Natural killer cell (primary cell): Measurements from ENCODE around the gene KRI1. TPM values are rescaled to one million over a fixed set of nuclear protein-coding genes. Genes with fewer than 3 reads are reported as not detected.
A peak's percentile ranks its signal among the peaks of the same experiment; 100 is the strongest.

Source experiments
- ATAC-seq, 3 donors: fragments of 150-1000 bp in 2 of 3; fragments of 200-7000 bp in 1 of 3; cut with Tn5 transposase; 1 replicate in 1 of 3; 2 replicates in 2 of 3; pipeline ENCODE4 v1.10.0; 2021; ENCODE audit warnings: mild to moderate bottlenecking in 2 of 3, moderate library complexity in 2 of 3
- DNase-seq, 2 donors: peaks; one replicate each; pipeline versions ENCODE4 v3.0.0 to v3.0.0-alpha.2; 2013 to 2021; ENCODE audit warnings: mixed read lengths in 1 of 2
- H3K27ac ChIP-seq: one replicate; pipeline ENCODE4 v1.5.1; 2013; ENCODE audit warnings: mild to moderate bottlenecking, low read length
- H3K27me3 ChIP-seq: one replicate; pipeline ENCODE4 v1.6.1; 2013; ENCODE audit warnings: low read length; ENCODE audit not compliant: control insufficient read depth, insufficient read depth
- H3K36me3 ChIP-seq: one replicate; pipeline ENCODE4 v1.6.1; 2013; ENCODE audit warnings: low read length; ENCODE audit not compliant: control insufficient read depth, insufficient read depth
- H3K4me1 ChIP-seq: one replicate; pipeline ENCODE4 v1.6.1; 2013; ENCODE audit warnings: low read length; ENCODE audit not compliant: control insufficient read depth, insufficient read depth
- H3K4me3 ChIP-seq: one replicate; pipeline ENCODE4 v1.5.1; 2013; ENCODE audit warnings: low read length
- H3K9me3 ChIP-seq: one replicate; pipeline ENCODE4 v1.6.1; 2013; ENCODE audit warnings: low read length; ENCODE audit not compliant: control insufficient read depth, insufficient read depth
- H3K27ac Mint-ChIP-seq, 2 donors: one replicate each; pipeline ENCODE4 v1.8.0; 2022; ENCODE audit warnings: mild to moderate bottlenecking in 2 of 2, mixed read lengths in 2 of 2, moderate library complexity in 1 of 2
- H3K27me3 Mint-ChIP-seq, 2 donors: one replicate each; pipeline ENCODE4 v1.8.0; 2022; ENCODE audit warnings: low read depth in 2 of 2, mixed read lengths in 2 of 2
- H3K36me3 Mint-ChIP-seq: one replicate; pipeline ENCODE4 v1.8.0; 2022; ENCODE audit warnings: mixed read lengths
- H3K4me1 Mint-ChIP-seq, 2 donors: one replicate each; pipeline ENCODE4 v1.8.0; 2022; ENCODE audit warnings: mixed read lengths in 2 of 2
- H3K4me3 Mint-ChIP-seq: one replicate; pipeline ENCODE4 v1.8.0; 2022; ENCODE audit warnings: mild to moderate bottlenecking, moderate library complexity, mixed read lengths
- H3K9me3 Mint-ChIP-seq, 2 donors: one replicate each; pipeline ENCODE4 v1.8.0; 2022; ENCODE audit warnings: mixed read lengths in 2 of 2
- WGBS: methylation state at CpG from one replicate; pipeline ENCODE4 v1.1.7; 2013; ENCODE audit warnings: missing lambda C conversion rate; ENCODE audit not compliant: insufficient coverage; 5-methylcytosine and 5-hydroxymethylcytosine counted together
- intact Hi-C: fragments of 100-400 bp; cut with micrococcal nuclease; formaldehyde crosslinking; loops from one replicate; pipeline ENCODE4 v1.14.2; 2022
- total RNA-seq, 4 donors: library from RNA; stranded (reverse); fragments of 120-200 nt in 1 of 4; gene quantifications; one replicate each; pipeline versions ENCODE4 v1.2.3 to v1.2.4, GENCODE V29; 2013 to 2022
- TF ChIP-seq, protein P1 (sequence below): fragments of 200-600 bp; IDR thresholded peaks from one replicate; pipeline ENCODE4 v1.8.0; 2022; ENCODE audit warnings: antibody characterized with exemption

KRI1 gene
- total RNA-seq, 3 donors from 2014 or later (not counting 1 experiment from before 2014, with no cell fraction given), result 36.6 to 53.0 (median 49.5) TPM

DNA sequence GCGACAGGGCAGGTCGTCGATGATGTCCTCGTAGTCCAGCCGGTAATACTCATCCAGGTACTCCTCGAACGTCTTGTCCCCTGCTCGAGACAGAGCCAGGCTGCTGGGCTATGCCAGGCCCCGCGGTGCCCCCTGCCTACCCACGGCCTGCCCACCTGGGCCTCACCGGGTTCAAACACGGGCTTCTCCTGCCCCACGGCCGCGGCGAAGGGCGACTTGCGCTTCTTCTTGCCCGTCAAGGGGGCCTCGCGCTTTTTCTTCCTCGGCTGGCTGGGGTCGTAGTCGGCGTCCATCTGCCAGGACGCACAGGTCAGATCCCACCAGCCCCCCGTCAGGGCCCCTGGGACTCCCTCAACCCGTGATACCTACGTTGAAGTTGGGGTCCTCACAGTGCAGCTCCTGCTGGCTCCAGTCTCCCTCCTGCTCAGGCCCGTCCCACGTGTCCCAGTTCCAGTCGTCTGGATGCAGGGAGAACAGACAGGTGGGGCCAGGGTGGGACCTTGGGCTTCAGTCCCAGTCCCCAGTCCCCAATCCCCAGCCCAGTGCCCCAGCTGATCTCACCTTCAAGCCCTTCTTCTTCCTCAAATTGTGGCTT, 8.1 kb downstream of the KRI1 start:
- whole genome bisulfite sequencing, result 98% methylated on average over 33 of the region's 33 CpGs
- Histone ChIP-seq H3K36me3 (peaks cover 70% of the 10 kb centered on the region), H3K4me3 (no peak overlapping the region), H3K9me3 (no peaks in the 10 kb centered on the region), H3K27ac (no peak overlapping the region), H3K27me3 (no peaks in the 10 kb centered on the region), H3K4me1 (peaks cover 47% of the 10 kb centered on the region)
- no peaks in the 10 kb centered on the region for H3K27me3 Mint-ChIP-seq
- ATAC-seq (no peak), DNase-seq (no peak)
- no peak overlapping the region for H3K4me3 Mint-ChIP-seq
- peaks cover 21 to 41% of the 10 kb centered on the region in 2 donors for H3K4me1 Mint-ChIP-seq
- peak overlapping the region in 1 of 2 donors; percentile 63 for H3K27ac Mint-ChIP-seq
- H3K36me3 Mint-ChIP-seq, result no peaks in the 10 kb centered on the region
- TF ChIP-seq, protein P1, sequence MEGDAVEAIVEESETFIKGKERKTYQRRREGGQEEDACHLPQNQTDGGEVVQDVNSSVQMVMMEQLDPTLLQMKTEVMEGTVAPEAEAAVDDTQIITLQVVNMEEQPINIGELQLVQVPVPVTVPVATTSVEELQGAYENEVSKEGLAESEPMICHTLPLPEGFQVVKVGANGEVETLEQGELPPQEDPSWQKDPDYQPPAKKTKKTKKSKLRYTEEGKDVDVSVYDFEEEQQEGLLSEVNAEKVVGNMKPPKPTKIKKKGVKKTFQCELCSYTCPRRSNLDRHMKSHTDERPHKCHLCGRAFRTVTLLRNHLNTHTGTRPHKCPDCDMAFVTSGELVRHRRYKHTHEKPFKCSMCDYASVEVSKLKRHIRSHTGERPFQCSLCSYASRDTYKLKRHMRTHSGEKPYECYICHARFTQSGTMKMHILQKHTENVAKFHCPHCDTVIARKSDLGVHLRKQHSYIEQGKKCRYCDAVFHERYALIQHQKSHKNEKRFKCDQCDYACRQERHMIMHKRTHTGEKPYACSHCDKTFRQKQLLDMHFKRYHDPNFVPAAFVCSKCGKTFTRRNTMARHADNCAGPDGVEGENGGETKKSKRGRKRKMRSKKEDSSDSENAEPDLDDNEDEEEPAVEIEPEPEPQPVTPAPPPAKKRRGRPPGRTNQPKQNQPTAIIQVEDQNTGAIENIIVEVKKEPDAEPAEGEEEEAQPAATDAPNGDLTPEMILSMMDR, result no peak
- no peaks in the 10 kb centered on the region for H3K9me3 Mint-ChIP-seq
- intact Hi-C loops, result no loop called here

DNA sequence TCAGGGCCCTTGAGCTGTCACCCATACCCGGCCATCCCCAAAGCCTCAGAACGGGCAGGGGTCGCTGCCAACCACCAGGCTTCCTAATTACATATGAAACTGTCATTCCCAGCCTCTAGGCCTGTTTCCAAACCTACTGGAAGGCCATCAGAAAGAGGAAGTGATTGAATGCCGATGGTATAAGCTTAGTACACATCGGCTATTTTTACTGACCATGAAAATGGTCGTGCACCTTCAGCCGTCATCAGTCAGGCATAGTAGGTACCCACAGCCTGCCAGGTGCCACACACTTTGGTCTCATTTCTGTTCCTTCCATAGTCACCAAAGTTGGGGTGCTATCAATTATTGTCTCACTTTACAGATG, 10.2 kb downstream of the KRI1 start:
- H3K36me3 ChIP-seq, result peaks cover 68% of the 10 kb centered on the region
- peaks cover 30 to 46% of the 10 kb centered on the region in 2 donors for H3K4me1 Mint-ChIP-seq
- 69% methylated on average over 7 of the region's 7 CpGs for WGBS
- TF ChIP-seq, protein P1, result no peak
- H3K4me3 ChIP-seq, result no peak overlapping the region
- peak overlapping the region; percentile 68 for H3K27ac ChIP-seq
- H3K4me1 ChIP-seq, result peaks cover 68% of the 10 kb centered on the region
- DNase-seq (no peak), ATAC-seq (no peak)
- no peaks in the 10 kb centered on the region for H3K27me3 ChIP-seq
- intact Hi-C loops, result no loop called here
- peak overlapping the region; percentile 24 to 71 for H3K27ac Mint-ChIP-seq
- H3K4me3 Mint-ChIP-seq, result no peak overlapping the region
- H3K9me3 ChIP-seq, result no peaks in the 10 kb centered on the region
- H3K9me3 Mint-ChIP-seq, result no peaks in the 10 kb centered on the region
- no peaks in the 10 kb centered on the region for H3K27me3 Mint-ChIP-seq
- H3K36me3 Mint-ChIP-seq, result no peaks in the 10 kb centered on the region

DNA sequence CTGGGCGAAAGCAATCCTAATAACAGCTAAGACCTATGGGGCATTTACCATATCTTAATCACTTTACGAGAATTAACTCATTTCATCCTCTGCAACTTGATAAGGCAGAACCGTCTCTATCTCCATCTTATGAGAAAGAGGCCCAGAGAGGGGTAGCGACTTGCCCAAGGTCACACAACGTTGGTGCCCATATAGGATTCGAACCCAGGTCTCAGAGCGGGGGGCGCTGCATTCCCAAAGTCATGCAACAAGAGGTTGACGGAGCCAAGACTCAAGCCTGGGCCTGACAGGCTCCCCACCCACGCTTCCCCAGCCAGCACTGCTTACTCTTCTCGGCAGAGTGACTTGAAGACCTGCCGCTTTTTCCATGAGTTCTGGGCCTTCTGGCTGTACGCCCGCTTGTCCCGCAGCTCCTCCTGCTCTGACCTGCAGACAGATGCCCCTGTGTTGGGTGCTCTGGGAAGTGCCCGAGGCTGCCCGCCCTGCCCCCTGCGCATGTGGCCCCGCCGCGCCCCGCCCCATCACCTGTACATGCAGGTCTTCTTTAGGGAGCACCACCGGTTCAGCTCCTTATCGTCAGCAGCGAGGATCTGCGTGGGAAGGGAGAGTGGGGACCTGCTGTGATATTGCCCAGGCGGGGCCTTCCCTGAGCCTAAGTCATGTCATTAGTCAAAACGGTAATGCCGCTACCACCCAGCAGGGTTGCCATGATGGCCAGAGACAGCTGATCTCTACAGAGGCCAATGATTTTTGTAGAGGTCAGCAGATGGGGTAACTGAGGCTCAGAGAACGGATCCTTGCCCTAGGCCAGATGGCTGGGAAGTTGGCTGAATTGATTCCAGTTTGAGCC, 10.8 kb downstream of the KRI1 start:
- Histone ChIP-seq H3K27ac (peak overlapping the region; percentile 68), H3K4me3 (no peak overlapping the region), H3K36me3 (peaks cover 68% of the 10 kb centered on the region), H3K4me1 (peaks cover 72% of the 10 kb centered on the region), H3K27me3 (no peaks in the 10 kb centered on the region), H3K9me3 (no peaks in the 10 kb centered on the region)
- WGBS, result 86% methylated on average over 30 of the region's 30 CpGs
- peaks cover 30 to 50% of the 10 kb centered on the region in 2 donors for H3K4me1 Mint-ChIP-seq
- intact Hi-C loops, result no loop called here
- H3K27me3 Mint-ChIP-seq, result no peaks in the 10 kb centered on the region
- peak overlapping the region; percentile 75 for H3K4me3 Mint-ChIP-seq
- no peaks in the 10 kb centered on the region for H3K36me3 Mint-ChIP-seq
- no peaks in the 10 kb centered on the region for H3K9me3 Mint-ChIP-seq
- TF ChIP-seq, protein P1, result no peak
- ATAC-seq, result no peak
- DNase-seq, result no peak
- H3K27ac Mint-ChIP-seq, result peak overlapping the region; percentile 94
